CMK (cell line): ENCODE data around the gene B2M.
A peak's percentile ranks its signal among the peaks of the same experiment; 100 is the strongest.
"Not testable (repeated sequence)": the region's sequence is repeated elsewhere in the genome, so short reads cannot be mapped to it uniquely, and the experiment has no call there.

ENCODE experiments used
- DNase-seq: peaks from one replicate; pipeline ENCODE4 v3.0.0-alpha.2; 2010; ENCODE audit warnings: low read depth

The B2M gene

DNA sequence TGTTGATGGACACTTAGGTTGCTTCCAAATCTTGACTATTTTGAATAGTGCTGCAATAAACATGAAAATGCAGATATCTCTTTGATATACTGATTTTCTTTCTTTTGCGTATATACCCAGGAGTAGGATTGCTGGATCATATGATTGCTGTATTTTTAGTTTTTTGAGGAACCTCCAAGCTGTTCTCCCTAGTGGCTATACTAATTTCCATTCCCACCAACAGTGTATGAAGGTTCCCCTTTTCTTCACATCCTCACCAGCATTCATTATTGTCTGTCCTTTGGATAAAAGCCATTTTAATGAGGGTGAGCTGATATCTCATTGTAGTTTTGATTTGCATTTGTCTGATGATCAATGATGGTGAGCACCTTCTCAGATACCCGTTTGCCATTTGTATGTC lies 12.7 kb upstream of the B2M start:
- DNase-seq, result no peak

DNA sequence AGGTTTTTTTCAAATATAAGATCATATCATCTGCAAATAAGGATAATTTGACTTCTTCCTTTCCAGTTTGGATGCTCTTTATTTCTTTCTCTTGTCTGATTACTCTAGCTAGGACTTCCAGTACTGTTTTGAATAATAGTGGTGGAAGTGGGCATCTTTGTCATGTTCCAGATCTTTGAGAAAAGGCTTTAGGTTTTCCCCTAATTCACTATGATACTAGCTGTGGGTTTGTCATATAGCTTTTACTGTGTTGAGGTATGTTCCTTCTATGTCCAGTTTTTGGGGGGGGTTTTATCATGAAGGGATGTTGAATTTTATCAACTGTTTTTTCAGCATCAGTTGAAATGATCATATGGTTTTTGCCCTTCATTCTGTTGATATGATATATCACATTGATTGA lies 10.6 kb upstream of the B2M start:
- not testable (repeated sequence) for DNase-seq

DNA sequence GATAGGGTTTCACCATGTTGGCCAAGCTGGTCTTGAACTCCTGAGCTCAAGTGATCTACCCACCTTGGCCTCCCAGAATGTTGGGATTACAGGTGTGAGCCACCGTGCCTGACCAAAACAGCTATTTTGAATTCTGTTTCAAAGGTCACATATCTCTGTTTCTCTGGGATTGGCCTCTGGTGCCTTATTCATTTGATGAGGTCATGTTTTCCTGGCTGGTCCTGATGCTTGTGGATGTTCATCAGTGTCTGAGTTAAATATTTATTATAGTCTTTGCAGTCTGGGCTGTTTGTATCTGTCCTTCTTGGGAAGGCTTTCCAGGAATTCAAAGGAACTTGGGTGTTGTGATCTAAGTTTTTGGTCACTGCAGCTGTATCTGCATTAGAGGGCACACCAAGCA lies 5.3 kb upstream of the B2M start:
- DNase-seq, result no peak

DNA sequence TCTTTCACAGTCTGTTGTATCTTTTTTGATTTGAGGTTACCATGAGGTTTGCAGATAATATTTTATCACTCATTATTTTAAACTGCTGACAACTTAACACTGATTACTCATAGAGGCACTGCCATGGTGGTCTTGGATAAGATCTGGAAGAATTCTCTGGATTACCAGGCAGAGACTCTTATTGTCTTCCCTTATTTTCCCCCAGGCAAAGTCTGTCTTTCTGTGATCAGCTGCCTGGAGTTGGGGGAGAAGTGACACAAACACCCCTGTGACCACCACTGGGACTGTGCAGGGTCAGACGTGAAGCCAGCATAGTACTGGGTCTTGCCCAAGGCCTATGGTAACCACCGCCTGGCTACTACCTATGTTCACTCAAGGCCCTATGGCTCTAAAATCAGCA lies 4.9 kb upstream of the B2M start:
- no peak for DNase-seq

DNA sequence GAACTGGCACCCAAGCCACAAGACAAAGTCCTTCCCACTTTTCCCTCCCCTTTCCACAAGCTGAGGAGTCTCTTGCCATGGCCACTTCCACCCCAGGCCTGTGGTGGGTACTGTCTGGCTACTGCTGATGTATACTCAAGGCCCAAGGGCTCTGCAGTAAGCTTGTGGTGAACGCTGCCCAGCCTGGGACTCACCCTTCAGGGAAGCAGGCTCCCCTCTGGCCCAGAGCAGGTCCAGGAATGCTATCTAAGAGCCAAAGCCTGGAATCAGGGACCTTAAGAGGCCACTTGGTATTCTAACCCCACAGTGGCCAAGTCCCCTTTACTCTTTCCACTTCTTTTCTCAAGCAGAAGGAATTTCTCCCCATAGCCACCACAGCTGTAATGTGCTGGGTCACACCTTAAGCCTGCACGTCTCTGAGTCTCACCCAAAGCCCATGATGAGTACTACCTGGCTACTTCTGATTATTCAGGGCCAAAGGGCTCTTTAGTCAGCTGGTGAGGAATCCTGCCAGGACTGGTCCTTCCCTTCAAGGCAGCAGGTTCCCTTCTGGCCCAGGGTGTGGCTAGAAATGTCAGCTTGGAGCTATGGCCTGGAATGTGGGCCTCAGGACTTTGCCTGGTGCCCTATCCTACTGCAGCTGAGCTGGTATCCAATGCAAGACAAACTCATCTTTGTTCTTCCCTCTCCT lies 4.2 kb upstream of the B2M start:
- DNase-seq, result no peak

DNA sequence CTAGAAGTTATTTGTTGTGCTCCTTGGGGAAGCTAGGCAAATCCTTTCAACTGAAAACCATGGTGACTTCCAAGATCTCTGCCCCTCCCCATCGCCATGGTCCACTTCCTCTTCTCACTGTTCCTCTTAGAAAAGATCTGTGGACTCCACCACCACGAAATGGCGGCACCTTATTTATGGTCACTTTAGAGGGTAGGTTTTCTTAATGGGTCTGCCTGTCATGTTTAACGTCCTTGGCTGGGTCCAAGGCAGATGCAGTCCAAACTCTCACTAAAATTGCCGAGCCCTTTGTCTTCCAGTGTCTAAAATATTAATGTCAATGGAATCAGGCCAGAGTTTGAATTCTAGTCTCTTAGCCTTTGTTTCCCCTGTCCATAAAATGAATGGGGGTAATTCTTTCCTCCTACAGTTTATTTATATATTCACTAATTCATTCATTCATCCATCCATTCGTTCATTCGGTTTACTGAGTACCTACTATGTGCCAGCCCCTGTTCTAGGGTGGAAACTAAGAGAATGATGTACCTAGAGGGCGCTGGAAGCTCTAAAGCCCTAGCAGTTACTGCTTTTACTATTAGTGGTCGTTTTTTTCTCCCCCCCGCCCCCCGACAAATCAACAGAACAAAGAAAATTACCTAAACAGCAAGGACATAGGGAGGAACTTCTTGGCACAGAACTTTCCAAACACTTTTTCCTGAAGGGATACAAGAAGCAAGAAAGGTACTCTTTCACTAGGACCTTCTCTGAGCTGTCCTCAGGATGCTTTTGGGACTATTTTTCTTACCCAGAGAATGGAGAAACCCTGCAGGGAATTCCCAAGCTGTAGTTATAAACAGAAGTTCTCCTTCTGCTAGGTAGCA lies 851 bp upstream of the B2M start:
- no peak for DNase-seq

DNA sequence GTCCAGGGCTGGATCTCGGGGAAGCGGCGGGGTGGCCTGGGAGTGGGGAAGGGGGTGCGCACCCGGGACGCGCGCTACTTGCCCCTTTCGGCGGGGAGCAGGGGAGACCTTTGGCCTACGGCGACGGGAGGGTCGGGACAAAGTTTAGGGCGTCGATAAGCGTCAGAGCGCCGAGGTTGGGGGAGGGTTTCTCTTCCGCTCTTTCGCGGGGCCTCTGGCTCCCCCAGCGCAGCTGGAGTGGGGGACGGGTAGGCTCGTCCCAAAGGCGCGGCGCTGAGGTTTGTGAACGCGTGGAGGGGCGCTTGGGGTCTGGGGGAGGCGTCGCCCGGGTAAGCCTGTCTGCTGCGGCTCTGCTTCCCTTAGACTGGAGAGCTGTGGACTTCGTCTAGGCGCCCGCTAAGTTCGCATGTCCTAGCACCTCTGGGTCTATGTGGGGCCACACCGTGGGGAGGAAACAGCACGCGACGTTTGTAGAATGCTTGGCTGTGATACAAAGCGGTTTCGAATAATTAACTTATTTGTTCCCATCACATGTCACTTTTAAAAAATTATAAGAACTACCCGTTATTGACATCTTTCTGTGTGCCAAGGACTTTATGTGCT lies 527 bp downstream of the B2M start:
- peak; percentile 52 for DNase-seq

DNA sequence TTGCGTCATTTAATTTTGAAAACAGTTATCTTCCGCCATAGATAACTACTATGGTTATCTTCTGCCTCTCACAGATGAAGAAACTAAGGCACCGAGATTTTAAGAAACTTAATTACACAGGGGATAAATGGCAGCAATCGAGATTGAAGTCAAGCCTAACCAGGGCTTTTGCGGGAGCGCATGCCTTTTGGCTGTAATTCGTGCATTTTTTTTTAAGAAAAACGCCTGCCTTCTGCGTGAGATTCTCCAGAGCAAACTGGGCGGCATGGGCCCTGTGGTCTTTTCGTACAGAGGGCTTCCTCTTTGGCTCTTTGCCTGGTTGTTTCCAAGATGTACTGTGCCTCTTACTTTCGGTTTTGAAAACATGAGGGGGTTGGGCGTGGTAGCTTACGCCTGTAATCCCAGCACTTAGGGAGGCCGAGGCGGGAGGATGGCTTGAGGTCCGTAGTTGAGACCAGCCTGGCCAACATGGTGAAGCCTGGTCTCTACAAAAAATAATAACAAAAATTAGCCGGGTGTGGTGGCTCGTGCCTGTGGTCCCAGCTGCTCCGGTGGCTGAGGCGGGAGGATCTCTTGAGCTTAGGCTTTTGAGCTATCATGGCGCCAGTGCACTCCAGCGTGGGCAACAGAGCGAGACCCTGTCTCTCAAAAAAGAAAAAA lies 1.2 kb downstream of the B2M start:
- no peak for DNase-seq

DNA sequence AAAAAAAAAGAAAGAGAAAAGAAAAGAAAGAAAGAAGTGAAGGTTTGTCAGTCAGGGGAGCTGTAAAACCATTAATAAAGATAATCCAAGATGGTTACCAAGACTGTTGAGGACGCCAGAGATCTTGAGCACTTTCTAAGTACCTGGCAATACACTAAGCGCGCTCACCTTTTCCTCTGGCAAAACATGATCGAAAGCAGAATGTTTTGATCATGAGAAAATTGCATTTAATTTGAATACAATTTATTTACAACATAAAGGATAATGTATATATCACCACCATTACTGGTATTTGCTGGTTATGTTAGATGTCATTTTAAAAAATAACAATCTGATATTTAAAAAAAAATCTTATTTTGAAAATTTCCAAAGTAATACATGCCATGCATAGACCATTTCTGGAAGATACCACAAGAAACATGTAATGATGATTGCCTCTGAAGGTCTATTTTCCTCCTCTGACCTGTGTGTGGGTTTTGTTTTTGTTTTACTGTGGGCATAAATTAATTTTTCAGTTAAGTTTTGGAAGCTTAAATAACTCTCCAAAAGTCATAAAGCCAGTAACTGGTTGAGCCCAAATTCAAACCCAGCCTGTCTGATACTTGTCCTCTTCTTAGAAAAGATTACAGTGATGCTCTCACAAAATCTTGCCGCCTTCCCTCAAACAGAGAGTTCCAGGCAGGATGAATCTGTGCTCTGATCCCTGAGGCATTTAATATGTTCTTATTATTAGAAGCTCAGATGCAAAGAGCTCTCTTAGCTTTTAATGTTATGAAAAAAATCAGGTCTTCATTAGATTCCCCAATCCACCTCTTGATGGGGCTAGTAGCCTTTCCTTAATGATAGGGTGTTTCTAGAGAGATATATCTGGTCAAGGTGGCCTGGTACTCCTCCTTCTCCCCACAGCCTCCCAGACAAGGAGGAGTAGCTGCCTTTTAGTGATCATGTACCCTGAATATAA lies 2.0 kb downstream of the B2M start:
- no peak for DNase-seq

DNA sequence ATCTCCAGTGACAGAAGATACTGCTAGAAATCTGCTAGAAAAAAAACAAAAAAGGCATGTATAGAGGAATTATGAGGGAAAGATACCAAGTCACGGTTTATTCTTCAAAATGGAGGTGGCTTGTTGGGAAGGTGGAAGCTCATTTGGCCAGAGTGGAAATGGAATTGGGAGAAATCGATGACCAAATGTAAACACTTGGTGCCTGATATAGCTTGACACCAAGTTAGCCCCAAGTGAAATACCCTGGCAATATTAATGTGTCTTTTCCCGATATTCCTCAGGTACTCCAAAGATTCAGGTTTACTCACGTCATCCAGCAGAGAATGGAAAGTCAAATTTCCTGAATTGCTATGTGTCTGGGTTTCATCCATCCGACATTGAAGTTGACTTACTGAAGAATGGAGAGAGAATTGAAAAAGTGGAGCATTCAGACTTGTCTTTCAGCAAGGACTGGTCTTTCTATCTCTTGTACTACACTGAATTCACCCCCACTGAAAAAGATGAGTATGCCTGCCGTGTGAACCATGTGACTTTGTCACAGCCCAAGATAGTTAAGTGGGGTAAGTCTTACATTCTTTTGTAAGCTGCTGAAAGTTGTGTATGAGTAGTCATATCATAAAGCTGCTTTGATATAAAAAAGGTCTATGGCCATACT lies 4.0 kb downstream of the B2M start:
- DNase-seq, result no peak

DNA sequence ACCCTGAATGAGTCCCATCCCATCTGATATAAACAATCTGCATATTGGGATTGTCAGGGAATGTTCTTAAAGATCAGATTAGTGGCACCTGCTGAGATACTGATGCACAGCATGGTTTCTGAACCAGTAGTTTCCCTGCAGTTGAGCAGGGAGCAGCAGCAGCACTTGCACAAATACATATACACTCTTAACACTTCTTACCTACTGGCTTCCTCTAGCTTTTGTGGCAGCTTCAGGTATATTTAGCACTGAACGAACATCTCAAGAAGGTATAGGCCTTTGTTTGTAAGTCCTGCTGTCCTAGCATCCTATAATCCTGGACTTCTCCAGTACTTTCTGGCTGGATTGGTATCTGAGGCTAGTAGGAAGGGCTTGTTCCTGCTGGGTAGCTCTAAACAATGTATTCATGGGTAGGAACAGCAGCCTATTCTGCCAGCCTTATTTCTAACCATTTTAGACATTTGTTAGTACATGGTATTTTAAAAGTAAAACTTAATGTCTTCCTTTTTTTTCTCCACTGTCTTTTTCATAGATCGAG lies 4.5 kb downstream of the B2M start:
- DNase-seq, result no peak

DNA sequence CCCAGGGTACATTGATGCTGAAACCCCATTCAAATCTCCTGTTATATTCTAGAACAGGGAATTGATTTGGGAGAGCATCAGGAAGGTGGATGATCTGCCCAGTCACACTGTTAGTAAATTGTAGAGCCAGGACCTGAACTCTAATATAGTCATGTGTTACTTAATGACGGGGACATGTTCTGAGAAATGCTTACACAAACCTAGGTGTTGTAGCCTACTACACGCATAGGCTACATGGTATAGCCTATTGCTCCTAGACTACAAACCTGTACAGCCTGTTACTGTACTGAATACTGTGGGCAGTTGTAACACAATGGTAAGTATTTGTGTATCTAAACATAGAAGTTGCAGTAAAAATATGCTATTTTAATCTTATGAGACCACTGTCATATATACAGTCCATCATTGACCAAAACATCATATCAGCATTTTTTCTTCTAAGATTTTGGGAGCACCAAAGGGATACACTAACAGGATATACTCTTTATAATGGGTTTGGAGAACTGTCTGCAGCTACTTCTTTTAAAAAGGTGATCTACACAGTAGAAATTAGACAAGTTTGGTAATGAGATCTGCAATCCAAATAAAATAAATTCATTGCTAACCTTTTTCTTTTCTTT lies 5.8 kb downstream of the B2M start:
- no peak for DNase-seq

DNA sequence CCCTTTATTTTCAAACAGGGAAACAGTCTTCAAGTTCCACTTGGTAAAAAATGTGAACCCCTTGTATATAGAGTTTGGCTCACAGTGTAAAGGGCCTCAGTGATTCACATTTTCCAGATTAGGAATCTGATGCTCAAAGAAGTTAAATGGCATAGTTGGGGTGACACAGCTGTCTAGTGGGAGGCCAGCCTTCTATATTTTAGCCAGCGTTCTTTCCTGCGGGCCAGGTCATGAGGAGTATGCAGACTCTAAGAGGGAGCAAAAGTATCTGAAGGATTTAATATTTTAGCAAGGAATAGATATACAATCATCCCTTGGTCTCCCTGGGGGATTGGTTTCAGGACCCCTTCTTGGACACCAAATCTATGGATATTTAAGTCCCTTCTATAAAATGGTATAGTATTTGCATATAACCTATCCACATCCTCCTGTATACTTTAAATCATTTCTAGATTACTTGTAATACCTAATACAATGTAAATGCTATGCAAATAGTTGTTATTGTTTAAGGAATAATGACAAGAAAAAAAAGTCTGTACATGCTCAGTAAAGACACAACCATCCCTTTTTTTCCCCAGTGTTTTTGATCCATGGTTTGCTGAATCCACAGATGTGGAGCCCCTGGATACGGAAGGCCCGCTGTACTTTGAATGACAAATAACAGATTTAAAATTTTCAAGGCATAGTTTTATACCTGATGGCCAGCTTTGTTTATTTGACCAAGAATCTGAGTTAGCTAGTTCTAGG lies 7.0 kb downstream of the B2M start:
- DNase-seq, result no peak

DNA sequence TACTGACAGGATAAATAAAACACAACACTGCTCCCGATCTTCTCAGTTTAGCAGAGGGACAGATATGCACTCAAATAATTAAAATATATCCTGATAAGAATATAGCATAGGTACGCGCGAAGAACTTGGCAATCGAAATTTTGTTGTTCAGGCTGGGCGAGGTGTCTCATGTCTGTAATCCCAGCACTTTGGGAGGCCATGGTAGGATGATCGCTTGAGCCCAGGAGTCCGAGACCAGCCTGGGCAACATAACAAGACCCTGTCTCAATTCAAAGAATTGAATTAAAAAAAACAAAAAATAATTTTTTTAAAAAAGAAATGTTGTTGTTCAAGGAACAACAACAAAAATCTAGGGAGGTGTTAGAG lies 7.6 kb downstream of the B2M start:
- DNase-seq, result no peak

DNA sequence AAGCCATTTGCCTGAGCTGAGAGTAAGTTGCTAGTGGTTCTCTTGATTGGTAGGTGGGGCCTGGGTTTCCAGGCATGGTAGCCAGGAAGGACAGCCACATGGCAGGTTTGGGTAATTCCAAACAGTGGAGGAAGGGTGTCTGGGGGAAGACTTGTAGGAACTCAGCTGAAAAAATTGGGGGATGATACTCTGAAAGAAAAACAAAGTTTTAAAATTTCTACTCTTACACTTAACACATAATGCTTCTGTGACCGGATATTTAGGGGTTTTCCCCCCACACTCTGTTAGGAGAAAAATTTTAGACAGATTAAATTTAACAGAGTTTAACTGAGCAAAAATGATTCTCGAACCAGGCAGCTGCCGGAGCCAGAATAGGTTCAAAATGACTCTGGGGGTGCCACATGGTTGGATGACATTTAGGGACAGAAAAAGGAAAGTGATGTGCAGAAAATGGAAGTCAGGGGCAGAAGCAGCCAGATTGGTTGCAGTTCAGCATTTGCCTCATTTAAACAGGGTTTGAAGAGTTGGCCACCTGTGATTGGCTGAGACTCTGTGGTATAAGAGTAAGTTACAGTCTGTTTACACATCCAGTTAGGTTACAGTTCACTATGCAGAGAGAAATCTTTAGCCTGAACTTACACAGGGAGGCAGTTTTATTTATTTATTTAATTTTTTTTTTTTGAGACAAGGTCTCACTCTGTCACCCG lies 8.1 kb downstream of the B2M start:
- DNase-seq, result no peak

DNA sequence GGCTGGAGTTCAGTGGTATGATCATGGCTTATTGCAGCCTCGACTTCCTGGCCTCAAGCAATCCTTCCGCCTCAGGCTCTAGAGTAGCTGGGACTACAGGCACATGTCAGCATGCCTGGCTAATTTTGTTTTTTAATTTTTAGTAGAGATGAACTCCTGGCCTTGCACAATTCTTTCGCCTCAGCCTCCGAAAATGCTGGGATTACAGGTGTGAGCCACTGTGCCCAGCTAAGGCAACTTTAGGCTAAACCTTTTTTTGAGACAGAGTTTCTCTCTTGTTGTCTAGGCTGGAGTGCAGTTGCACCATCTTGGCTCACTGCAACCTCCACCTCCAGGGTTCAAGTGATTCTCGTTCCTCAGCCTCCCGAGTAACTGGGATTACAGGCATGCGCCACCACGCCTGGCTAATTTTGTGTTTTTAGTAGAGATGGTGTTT lies 8.7 kb downstream of the B2M start:
- DNase-seq, result not testable (repeated sequence)

DNA sequence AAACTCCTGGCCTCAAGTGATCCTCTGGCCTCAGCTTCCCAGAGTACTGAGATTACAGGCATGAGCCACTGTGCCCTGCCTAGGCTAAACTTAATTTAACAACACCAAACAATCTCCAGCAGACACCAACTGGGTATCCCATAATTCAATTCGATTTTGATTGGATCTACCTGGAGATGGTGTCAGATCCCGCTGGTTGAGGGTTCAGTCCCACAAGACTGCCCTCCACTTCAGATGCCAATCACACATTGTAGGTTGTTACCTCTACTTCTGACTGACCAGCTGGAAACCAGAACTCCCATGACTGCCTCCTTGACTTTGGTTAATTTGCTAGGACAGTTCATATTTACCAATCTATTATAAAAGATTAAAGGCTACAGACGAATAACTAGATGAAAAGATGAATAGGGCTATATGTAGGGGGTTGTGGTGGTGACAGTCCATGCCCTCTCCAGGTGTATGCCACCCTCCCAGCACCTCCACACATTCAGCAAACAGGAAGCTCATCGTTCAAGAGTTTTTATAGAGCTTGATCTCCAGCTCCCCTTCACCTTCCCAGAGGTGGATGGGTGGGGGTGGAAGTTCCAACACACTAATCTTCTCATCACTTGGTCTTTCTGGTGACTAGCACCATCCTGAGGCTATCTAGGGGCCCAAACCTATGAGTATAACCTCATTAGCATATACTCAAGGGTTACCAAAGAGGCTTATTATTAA lies 9.3 kb downstream of the B2M start:
- DNase-seq, result no peak

DNA sequence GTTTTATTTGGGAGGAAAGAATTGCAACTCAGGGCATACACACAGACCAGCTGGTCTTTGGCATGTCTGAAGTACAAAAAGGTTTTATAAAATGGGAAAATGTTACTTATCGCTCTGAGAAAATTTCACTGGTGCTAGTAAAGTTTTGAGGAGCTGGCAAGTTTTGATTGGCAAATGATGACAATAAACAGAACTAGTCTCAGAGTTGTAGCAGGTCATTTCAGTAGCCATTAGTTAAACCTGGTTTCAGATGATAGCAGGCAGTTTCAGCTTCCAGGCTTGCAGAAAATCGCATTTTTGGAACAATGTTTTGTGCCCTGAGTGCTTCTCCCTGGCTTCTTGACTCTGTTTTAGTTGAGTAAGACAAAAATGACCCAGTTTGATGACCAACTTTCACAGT lies 10.7 kb downstream of the B2M start:
- no peak for DNase-seq
